Measurements from ENCODE around the gene GRK1. TPM values are rescaled to one million over a fixed set of nuclear protein-coding genes. Genes with fewer than 3 reads are reported as not detected.

The GRK1 gene
- total RNA-seq, 4 donors from 2014 or later, result 0.07 to 0.12 TPM; not detected in 2

DNA sequence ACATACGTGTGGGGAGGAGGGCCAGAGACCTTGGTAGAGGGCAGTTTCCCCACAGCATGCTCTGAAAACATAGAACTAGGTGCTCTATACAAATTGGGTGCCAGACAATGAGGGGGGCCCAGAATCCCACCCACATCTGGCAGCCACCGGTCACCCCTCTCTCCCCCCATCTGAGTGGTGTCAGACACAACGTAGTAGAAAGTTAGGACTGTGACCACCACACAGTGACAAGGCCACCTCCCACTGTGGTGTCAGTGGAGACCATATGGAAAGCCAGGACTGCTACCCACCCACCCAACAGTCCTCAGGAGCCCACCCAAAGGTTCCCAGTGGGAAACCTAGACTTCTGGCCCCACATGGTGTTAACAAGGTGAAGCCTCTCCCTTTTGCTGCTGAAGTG, 7.0 kb upstream of the GRK1 start:
- H3K4me1 ChIP-seq, result no peaks in the 10 kb centered on the region
- H3K36me3 ChIP-seq, result no peaks in the 10 kb centered on the region
- no peak overlapping the region for H3K4me3 ChIP-seq
- H3K9me3 ChIP-seq, result no peaks in the 10 kb centered on the region
- H3K27ac ChIP-seq, result no peak overlapping the region
- TF ChIP-seq POLR2A (IDR thresholded peaks at IDR 0.05), result no peak
- no peak for TF ChIP-seq CTCF (IDR thresholded peaks at IDR 0.05)
- H3K27me3 ChIP-seq, result no peaks in the 10 kb centered on the region
- DNase-seq, result no peak
- intact Hi-C loops (cut with DNase I; ENCODE audit: low total_unique reads), result no loop called here

- Histone ChIP-seq H3K27me3 (no peaks in the 10 kb centered on the region), H3K4me3 (no peak overlapping the region), H3K9me3 (no peaks in the 10 kb centered on the region), H3K36me3 (no peaks in the 10 kb centered on the region), H3K4me1 (no peaks in the 10 kb centered on the region), H3K27ac (no peak overlapping the region)
- intact Hi-C loops (cut with DNase I; ENCODE audit: low total_unique reads), result no loop called here
- DNase-seq, result no peak
- TF ChIP-seq CTCF (IDR thresholded peaks at IDR 0.05) (no peak), POLR2A (IDR thresholded peaks at IDR 0.05) (no peak)
Measured at GRCh38 chr13:113661509-113661908, 5.5 kb upstream of the GRK1 start.

GRCh38 chr13:113663934-113664333, 3.1 kb upstream of the GRK1 start:
- intact Hi-C loops (cut with DNase I; ENCODE audit: low total_unique reads), result no loop called here
- no peak for TF ChIP-seq POLR2A (IDR thresholded peaks at IDR 0.05)
- no peak for TF ChIP-seq CTCF (IDR thresholded peaks at IDR 0.05)
- no peaks in the 10 kb centered on the region for H3K27me3 ChIP-seq
- no peaks in the 10 kb centered on the region for H3K9me3 ChIP-seq
- no peaks in the 10 kb centered on the region for H3K4me1 ChIP-seq
- no peak overlapping the region for H3K27ac ChIP-seq
- H3K36me3 ChIP-seq, result no peaks in the 10 kb centered on the region
- peak in 1 of 2 donors; percentile 3 for DNase-seq
- no peak overlapping the region for H3K4me3 ChIP-seq

DNA sequence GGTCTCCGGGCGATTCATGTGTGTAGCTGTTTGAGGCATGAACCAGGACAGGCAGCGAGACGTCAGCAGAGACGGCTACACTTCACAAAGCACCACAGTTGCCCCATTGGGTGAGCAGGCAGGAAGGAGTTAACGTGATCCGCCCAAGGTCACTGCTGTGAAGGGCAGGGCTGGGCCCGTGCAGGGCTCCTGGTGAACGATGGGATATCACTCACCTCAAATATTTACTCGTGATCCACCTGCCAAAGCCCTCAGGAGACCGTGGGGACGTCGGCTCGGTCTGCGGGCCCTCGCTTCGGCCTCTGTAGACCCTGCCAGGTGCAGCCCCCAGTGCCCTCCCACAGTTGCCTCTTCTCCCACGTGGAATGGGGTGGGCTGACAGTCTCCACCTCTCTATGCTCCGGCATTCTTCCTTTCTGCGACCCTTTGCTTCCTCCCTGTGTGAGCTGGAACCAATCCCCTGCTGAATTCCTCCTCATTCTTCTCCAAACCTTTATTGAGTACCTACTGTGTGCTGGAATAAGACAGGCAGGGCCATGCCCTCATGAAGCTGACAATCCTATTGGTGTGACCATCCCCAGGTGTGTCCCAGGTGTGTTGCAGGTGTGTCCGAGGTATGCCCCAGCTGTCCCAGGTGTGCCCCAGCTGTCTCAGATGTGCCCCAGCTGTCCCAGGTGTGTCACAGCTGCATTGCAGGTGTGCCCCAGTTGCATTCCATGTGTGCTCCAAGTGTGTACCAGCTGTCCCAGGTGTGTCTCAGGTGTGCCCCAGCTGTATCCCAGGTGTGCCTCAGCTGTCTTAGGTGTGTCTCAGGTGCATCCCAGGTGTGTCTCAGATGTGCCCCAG, 2.0 kb upstream of the GRK1 start:
- Histone ChIP-seq H3K4me3 (no peak overlapping the region), H3K9me3 (no peaks in the 10 kb centered on the region), H3K36me3 (no peaks in the 10 kb centered on the region), H3K27me3 (no peaks in the 10 kb centered on the region), H3K27ac (no peak overlapping the region), H3K4me1 (no peaks in the 10 kb centered on the region)
- intact Hi-C loops (cut with DNase I; ENCODE audit: low total_unique reads), result no loop called here
- peak; percentile 9 to 10 for DNase-seq
- TF ChIP-seq POLR2A (IDR thresholded peaks at IDR 0.05) (no peak), CTCF (IDR thresholded peaks at IDR 0.05) (no peak)

DNA sequence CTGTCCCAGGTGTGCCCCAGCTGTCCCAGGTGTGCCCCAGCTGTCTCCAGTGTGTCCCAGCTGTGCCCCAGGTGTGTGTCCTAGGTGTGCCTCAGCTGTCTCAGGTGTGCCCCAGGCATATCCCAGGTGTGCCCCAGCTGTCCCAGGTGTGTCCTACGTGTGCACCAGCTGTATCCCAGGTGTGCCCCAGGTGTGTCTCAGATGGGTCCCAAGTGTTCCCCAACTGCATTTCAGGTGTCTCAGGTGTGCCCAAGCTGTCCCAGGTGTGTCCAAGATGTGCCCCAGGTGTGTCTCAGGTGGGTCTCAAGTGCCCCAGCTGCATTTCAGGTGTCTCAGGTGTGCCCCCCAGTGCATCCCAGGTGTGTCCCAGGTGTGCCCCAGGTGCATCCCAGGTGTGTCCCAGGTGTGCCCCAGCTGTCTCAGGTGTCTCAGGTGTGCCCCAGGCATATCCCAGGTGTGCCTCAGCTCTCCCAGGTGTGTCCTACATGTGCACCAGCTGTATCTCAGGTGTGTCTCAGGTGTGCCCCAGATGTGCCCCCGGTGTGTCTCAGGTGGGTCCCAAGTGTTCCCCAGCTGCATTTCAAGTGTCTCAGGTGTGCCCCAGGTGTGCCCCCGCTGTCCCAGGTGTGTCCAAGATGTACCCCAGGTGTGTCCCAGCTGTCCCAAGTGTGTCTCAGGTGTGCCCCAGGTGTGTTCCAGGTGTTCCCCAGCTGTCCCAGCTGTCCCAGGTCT, 1.3 kb upstream of the GRK1 start:
- Histone ChIP-seq H3K4me1 (no peaks in the 10 kb centered on the region), H3K4me3 (no peak overlapping the region), H3K36me3 (no peaks in the 10 kb centered on the region), H3K27me3 (no peaks in the 10 kb centered on the region), H3K9me3 (no peaks in the 10 kb centered on the region), H3K27ac (no peak overlapping the region)
- DNase-seq, result peak; percentile 6 to 9
- no peak for TF ChIP-seq CTCF (IDR thresholded peaks at IDR 0.05)
- TF ChIP-seq POLR2A (IDR thresholded peaks at IDR 0.05), result no peak
- intact Hi-C loops (cut with DNase I; ENCODE audit: low total_unique reads), result no loop called here

Data from uterus (tissue), 4 donors.